Fibroblast of skin of left biceps (primary cell): ENCODE results near the gene OR5AU1.
"Not testable (repeated sequence)": the region's sequence is repeated elsewhere in the genome, so short reads cannot be mapped to it uniquely, and the experiment has no call there.

Experiments used
- DNase-seq, 2 experiments: peaks; one replicate each; pipeline ENCODE4 v3.0.0-alpha.2; 2013; ENCODE audit warnings: low read depth in 2 of 2

The OR5AU1 gene

DNA sequence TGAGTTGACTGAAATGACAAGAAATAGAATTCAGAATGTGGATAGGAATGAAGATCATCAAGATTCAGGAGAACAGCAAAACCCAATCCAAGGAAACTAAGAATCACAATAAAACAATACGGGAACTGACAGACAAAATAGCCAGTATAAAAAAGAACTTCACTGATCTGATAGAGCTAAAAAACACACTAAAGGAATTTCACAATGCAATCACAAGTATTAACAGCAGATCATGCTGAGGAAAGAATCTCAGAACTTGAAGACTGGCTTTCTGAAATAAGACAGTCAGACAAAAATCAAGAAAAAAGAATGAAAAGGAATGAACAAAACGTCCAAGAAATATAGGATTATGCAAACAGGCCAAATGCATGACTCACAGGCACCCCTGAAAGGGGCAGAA is 15.3 kb upstream of the OR5AU1 start:
- no peak for DNase-seq

GRCh38 chr14:21169573-21169972 is 13.7 kb upstream of the OR5AU1 start:
- no peak for DNase-seq

DNA sequence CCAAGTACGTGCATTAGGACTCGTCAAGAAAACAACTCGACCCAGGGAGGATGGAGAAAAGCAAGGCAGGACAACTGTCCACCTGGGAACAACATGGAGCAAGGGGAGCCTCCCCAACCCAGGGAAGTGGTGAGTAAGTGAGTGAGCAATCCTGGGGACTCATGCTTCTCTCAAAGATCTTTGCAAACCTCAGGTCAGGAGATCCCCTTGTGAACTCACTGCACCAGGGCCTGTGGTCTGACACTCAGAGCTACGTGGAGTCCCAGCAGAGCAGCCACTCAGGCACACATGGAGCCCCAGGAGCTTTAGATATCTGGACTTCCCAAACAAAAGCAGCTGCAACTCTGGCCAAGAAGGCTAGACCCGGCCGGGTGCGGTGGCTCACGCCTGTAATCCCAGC is 12.2 kb upstream of the OR5AU1 start:
- DNase-seq, result no peak

DNA sequence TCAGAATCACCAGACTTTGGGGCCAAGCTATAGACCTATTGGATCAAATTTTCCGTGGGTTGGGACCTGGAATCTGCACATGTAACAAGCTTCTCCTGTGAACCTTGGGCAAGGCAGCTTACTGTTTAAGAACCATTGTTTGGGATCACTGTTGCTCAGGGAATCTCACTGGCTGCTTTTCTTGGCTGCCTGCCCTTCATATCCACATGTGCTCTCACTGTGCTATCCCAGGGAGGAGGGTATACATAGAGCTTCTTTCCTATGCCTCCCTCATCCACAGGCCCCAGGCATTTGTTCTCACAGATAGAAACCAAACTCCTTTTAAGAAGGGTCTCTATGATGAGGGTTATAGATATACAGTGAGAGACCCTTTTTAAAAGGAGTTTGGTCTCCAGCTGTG is 9.8 kb upstream of the OR5AU1 start:
- not testable (repeated sequence) for DNase-seq

DNA sequence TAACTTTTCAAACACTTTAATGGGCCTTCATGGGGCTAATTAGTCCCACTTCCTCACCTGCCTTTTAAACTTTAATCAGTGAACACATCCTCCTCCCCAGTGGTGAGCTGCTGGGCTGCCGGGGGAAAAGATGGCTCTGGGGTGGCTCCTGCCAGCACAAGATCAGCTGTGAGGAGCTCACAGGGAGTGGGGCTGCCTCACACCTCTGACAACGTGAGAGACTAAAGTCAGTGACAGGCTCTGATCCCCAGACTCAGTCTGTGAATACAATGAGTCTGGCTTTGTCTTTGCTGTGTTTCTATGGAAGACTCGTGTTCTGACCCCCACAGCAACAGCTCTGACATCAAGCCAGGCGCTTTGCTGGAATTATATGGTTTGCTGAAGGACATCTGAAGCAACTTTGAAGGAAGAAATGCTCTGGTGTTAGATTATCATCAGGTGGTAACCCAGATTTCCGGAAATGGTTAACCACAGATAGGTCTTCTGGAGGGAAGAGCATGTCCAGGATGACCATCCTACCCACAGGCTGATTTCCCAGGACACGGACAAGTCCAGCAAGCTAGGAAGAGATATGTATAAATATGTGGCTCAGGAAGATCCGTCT is 9.2 kb upstream of the OR5AU1 start:
- not testable (repeated sequence) for DNase-seq

- DNase-seq, result no peak
These were observed 8.0 kb upstream of the OR5AU1 start for GRCh38 chr14:21163871-21164291.

GRCh38 chr14:21162081-21162480 is 6.2 kb upstream of the OR5AU1 start:
- DNase-seq, result no peak

DNA sequence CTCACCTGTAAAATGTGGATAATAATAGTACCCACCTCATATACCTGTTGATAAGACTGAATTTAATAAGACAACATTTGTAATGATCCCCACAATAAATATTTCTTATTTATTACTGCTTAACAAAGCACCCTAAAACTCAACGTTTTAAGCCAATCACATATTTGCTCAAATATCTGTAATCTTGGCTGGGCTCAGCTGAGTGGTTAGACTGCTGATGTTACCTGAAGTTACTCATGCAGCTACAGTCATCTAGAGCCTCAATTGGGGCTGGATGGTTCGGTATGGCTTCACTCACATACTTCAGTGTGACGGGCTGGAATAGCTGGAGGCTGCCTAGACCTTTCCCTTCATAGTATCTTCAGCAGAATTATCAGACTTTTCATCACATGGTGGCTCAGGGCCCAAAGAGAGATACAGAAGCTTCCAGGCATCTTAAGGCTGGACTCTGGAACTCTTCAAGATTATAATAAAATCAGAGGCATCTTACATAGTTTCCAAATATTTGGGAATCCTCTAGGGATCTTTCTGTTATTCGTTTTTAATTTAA is 4.3 kb upstream of the OR5AU1 start:
- DNase-seq, result no peak

GRCh38 chr14:21158175-21158574 is 2.3 kb upstream of the OR5AU1 start:
- DNase-seq, result not testable (repeated sequence)

- no peak for DNase-seq
These were observed 6.1 kb downstream of the OR5AU1 start for GRCh38 chr14:21149641-21150367.

GRCh38 chr14:21145437-21145836 is 10.4 kb downstream of the OR5AU1 start:
- no peak for DNase-seq

GRCh38 chr14:21142357-21142756 is 13.5 kb downstream of the OR5AU1 start:
- no peak for DNase-seq

DNA sequence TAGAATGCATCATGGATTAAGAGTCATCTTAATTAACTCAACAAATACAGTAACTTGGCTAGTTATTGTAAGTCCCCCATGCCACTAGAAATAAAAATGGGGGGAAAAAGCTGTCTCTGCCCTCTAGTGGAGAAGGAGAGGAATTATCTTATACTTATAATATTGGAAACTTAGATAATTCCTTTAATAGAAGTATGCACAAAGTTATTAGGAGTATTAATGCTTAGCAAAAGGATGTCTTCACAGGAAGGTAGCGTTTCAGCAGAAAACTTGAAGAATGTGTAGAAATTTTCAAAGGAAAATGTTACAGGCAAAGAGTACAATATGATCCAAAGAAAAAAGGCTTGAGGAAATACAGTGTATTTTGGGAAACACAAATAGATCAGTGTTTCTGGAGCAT is 19.8 kb downstream of the OR5AU1 start:
- no peak for DNase-seq

DNA sequence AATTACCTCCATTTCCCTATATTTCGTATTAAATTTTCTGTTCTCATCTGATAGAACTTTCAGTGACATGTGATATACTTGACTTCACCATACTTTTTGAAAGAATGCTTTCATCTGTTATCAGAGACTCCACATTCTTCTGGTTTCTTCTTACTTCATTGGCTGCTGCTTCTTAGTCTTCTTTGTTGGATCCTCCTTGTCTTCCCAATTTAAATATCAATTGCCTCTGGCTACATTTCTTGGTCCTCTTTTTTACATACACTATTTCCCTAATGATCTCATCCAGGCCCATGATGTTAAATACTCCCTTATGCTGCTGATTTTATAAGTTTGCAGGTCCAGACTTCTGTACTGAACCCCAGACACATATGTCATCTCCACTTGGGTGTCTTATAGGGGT is 22.0 kb downstream of the OR5AU1 start:
- DNase-seq, result no peak

GRCh38 chr14:21123429-21123828 is 32.4 kb downstream of the OR5AU1 start:
- DNase-seq, result no peak

- DNase-seq, result no peak
These were observed 34.7 kb downstream of the OR5AU1 start for GRCh38 chr14:21121122-21121521.

- DNase-seq, result no peak
These were observed 35.2 kb downstream of the OR5AU1 start for GRCh38 chr14:21120686-21121085.

GRCh38 chr14:21118933-21119332 is 36.9 kb downstream of the OR5AU1 start:
- DNase-seq, result no peak

DNA sequence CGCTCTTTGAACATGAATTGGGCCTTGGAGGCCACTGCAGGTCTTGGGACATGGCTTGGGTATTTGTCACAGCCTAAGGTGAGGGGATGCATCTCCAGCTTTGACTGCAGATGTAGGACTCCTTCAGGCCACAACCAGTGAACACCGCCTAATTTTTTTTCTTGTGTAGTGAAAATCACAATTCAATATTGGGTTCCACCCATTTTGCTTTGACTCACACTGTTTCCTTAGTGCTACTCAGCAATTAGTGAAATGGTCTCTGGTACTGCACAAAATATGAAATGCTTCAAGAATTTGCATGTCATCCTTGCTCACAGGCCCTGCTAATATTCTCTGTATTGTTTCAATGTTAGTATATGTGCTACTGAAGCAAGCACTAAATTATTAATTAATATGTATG is 42.5 kb downstream of the OR5AU1 start:
- no peak for DNase-seq

- no peak for DNase-seq
These were observed 43.6 kb downstream of the OR5AU1 start for GRCh38 chr14:21112255-21112654.

DNA sequence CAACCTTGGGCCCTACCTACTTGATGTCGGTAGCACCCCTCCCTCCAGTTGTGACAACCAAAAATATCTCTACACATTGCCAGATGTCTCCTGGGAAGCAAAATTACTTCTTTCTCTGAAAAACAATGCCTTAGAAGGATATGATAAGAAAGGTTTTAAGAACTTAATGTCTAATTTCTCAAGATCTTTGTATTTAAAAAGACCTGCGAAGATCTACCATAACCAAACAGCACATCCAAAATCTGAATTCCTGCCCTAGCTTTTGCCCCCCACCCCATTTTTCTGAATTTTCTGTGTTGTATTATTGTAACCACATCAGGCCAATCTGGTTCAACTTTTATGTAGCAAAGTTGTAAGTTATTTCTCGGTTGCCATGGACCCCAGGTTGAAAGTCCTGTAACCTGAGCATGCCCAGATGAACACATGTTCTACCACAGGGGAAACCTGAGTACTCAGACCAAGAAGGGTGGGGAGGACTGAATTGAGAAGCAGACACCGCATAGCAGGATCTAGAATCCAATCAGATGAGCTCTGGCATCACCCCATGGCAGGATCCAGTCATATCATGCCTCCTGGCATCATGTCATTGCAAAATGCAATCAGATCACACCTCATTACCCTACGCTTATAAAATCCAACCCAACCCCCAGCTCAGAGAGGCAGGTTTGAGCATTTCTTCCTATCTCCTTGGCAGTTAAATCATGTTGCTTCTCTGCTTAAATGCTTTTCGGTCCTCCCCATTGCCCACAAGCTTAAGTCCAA is 46.3 kb downstream of the OR5AU1 start:
- DNase-seq, result no peak

DNA sequence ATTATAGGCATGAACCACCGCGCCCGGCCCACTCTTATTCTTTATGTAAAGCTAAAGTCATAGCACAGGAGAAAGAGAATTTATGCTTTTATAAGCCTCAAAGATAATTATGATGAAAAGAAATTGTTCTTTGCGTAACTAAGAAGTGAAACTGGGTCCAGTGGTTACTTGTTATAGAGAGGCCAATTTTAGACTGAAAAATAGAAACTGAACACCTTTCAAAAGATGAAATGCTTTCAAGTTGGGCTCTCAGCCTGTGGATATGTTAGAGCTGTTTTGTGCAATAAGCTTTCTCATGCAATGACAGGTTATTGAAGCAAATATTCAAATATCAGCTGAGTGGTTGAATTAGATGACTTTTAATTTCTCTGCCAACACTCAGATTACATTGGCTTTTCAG is 47.1 kb downstream of the OR5AU1 start:
- DNase-seq, result no peak
